Activated B cell treated with CpG ODN at 0.5 μM for 24 hours (primary cell): Measurements from ENCODE around the gene SLC9A9. TPM values are rescaled to one million over a fixed set of nuclear protein-coding genes. Genes with fewer than 3 reads are reported as not detected.

ENCODE experiments used
- ATAC-seq: fragments of 200-7000 bp; cut with Tn5 transposase; one replicate; pipeline ENCODE4 v1.10.0; 2021; ENCODE audit warnings: low read depth, mild to moderate bottlenecking, moderate library complexity
- CTCF ChIA-PET: fragments of 350-600 bp; sonication (Branson Sonifier 250); formaldehyde crosslinking; loops from one replicate; lab custom pipeline; 2021; ENCODE audit warnings: antibody characterized with exemption; lab: Charles Lee
- POLR2A ChIA-PET: fragments of 350-600 bp; sonication (Branson Sonifier 250); formaldehyde crosslinking; loops from one replicate; lab custom pipeline; 2021; ENCODE audit warnings: antibody characterized with exemption; lab: Charles Lee
- DNase-seq: peaks from one replicate; pipeline ENCODE4 v3.0.0; 2022
- H3K27ac Mint-ChIP-seq: one replicate; pipeline ENCODE4 v1.8.0; 2020; ENCODE audit warnings: mixed read lengths
- H3K27me3 Mint-ChIP-seq: one replicate; pipeline ENCODE4 v1.8.0; 2021; ENCODE audit warnings: mixed read lengths
- H3K36me3 Mint-ChIP-seq: one replicate; pipeline ENCODE4 v1.8.0; 2021; ENCODE audit warnings: low read depth, mixed read lengths
- H3K4me1 Mint-ChIP-seq: one replicate; pipeline ENCODE4 v1.8.0; 2021; ENCODE audit warnings: mixed read lengths
- H3K4me3 Mint-ChIP-seq: one replicate; pipeline ENCODE4 v1.8.0; 2020; ENCODE audit warnings: mild to moderate bottlenecking, mixed read lengths
- H3K9me3 Mint-ChIP-seq: one replicate; pipeline ENCODE4 v1.8.0; 2020; ENCODE audit warnings: mixed read lengths
- CTCF ChIP-seq: fragments of 200-600 bp; IDR thresholded peaks from one replicate; pipeline ENCODE4 v1.8.0; 2022; ENCODE audit warnings: antibody characterized with exemption, mild to moderate bottlenecking
- intact Hi-C: fragments of 100-400 bp; cut with micrococcal nuclease; formaldehyde crosslinking; loops from one replicate; pipeline ENCODE4 v1.15.1; 2024
- total RNA-seq: library from RNA; stranded (reverse); gene quantifications from 2 replicates; pipeline ENCODE4 v1.2.3, GENCODE V29; 2022

SLC9A9 gene
- total RNA-seq, 1 donor from 2014 or later, result 9.4 TPM

GRCh38 chr3:143363276-143363675 is 485.0 kb downstream of the SLC9A9 start:
- Mint-ChIP-seq H3K4me3 (no peak overlapping the region), H3K27me3 (no peaks in the 10 kb centered on the region), H3K9me3 (no peaks in the 10 kb centered on the region), H3K36me3 (peaks cover 14% of the 10 kb centered on the region), H3K4me1 (peaks cover 18% of the 10 kb centered on the region), H3K27ac (no peak overlapping the region)
- DNase-seq, result no peak
- TF ChIP-seq CTCF, result no peak
- ChIA-PET POLR2A (no interaction called here), CTCF (no interaction called here)
- ATAC-seq, result no peak
- intact Hi-C loops, result no loop called here

- Mint-ChIP-seq H3K4me3 (no peak overlapping the region), H3K36me3 (peaks cover 14% of the 10 kb centered on the region), H3K27ac (no peak overlapping the region), H3K4me1 (peaks cover 19% of the 10 kb centered on the region), H3K27me3 (no peaks in the 10 kb centered on the region), H3K9me3 (no peaks in the 10 kb centered on the region)
- TF ChIP-seq CTCF, result no peak
- ATAC-seq, result no peak
- intact Hi-C loops, result no loop called here
- ChIA-PET CTCF (no interaction called here), POLR2A (no interaction called here)
- no peak for DNase-seq
Observed at GRCh38 chr3:143362115-143362991, 485.9 kb downstream of the SLC9A9 start.

- ATAC-seq, result no peak
Observed at GRCh38 chr3:143361589-143361988, 486.7 kb downstream of the SLC9A9 start.

GRCh38 chr3:143360244-143360643 is 488.0 kb downstream of the SLC9A9 start:
- intact Hi-C loops, result no loop called here
- no peak for TF ChIP-seq CTCF
- peaks cover 14% of the 10 kb centered on the region for H3K36me3 Mint-ChIP-seq
- no peaks in the 10 kb centered on the region for H3K9me3 Mint-ChIP-seq
- DNase-seq, result no peak
- ChIA-PET POLR2A (no interaction called here), CTCF (no interaction called here)
- H3K4me1 Mint-ChIP-seq, result peaks cover 19% of the 10 kb centered on the region
- no peaks in the 10 kb centered on the region for H3K27me3 Mint-ChIP-seq
- ATAC-seq, result no peak
- H3K27ac Mint-ChIP-seq, result no peak overlapping the region
- H3K4me3 Mint-ChIP-seq, result no peak overlapping the region

More at GRCh38 chr3:143361589-143361988, 486.7 kb downstream of the SLC9A9 start:
- Mint-ChIP-seq H3K4me3 (no peak overlapping the region), H3K36me3 (peaks cover 14% of the 10 kb centered on the region), H3K4me1 (peaks cover 19% of the 10 kb centered on the region), H3K27ac (no peak overlapping the region), H3K27me3 (no peaks in the 10 kb centered on the region), H3K9me3 (no peaks in the 10 kb centered on the region)
- ChIA-PET CTCF (no interaction called here), POLR2A (no interaction called here)
- intact Hi-C loops, result no loop called here
- TF ChIP-seq CTCF, result no peak
- no peak for DNase-seq

- Mint-ChIP-seq H3K4me1 (peaks cover 14% of the 10 kb centered on the region), H3K36me3 (peaks cover 14% of the 10 kb centered on the region), H3K27ac (no peak overlapping the region), H3K9me3 (no peaks in the 10 kb centered on the region), H3K4me3 (no peak overlapping the region), H3K27me3 (no peaks in the 10 kb centered on the region)
- DNase-seq (no peak), ATAC-seq (no peak)
- TF ChIP-seq CTCF, result no peak
- POLR2A ChIA-PET, result interaction anchor here (0.7 kb wide), 1 partner anchor 285 kb away, joined by 4 read pairs; no protein-coding TSS in a partner anchor
- intact Hi-C loops, result loop anchor here (10.0 kb wide), 1 partner anchor 286 kb away; no protein-coding TSS in a partner anchor
- CTCF ChIA-PET, result no interaction called here
Observed at GRCh38 chr3:143358793-143359491, 489.3 kb downstream of the SLC9A9 start.
